Measurements from ENCODE around the gene TTC28.

- TF ChIP-seq POLR2A (IDR thresholded peaks at IDR 0.05) (no peak), CTCF (IDR thresholded peaks at IDR 0.05) (no peak)
Observed at GRCh38 chr22:28425211-28425610, 254.4 kb downstream of the TTC28 start.

Measured in uterus (tissue), 2 donors.